ENCODE data around the gene TXK.

TXK gene

GRCh38 chr4:48127231-48127630 is 6.8 kb downstream of the TXK start:
- H3K4me3 ChIP-seq (ENCODE audit: low read length): no peak overlapping the region
- no peak for TF ChIP-seq CTCF (conservative IDR thresholded peaks at IDR 0.05; ENCODE audit: low read depth, low read length)
- no peak for DNase-seq (ENCODE audit: low read depth)

GRCh38 chr4:48126621-48127020 is 7.4 kb downstream of the TXK start:
- DNase-seq (ENCODE audit: low read depth): no peak
- TF ChIP-seq CTCF (conservative IDR thresholded peaks at IDR 0.05; ENCODE audit: low read depth, low read length): no peak
- no peak overlapping the region for H3K4me3 ChIP-seq (ENCODE audit: low read length)

GRCh38 chr4:48124870-48125269 is 9.2 kb downstream of the TXK start:
- no peak for TF ChIP-seq CTCF (conservative IDR thresholded peaks at IDR 0.05; ENCODE audit: low read depth, low read length)
- DNase-seq (ENCODE audit: low read depth): no peak
- no peak overlapping the region for H3K4me3 ChIP-seq (ENCODE audit: low read length)

- TF ChIP-seq CTCF (conservative IDR thresholded peaks at IDR 0.05; ENCODE audit: low read depth, low read length): no peak
- DNase-seq (ENCODE audit: low read depth): no peak
- H3K4me3 ChIP-seq (ENCODE audit: low read length): no peak overlapping the region
Observed at GRCh38 chr4:48122756-48123155, 11.3 kb downstream of the TXK start.

- DNase-seq (ENCODE audit: low read depth): no peak
- H3K4me3 ChIP-seq (ENCODE audit: low read length): no peak overlapping the region
- no peak for TF ChIP-seq CTCF (conservative IDR thresholded peaks at IDR 0.05; ENCODE audit: low read depth, low read length)
Observed at GRCh38 chr4:48121180-48121579, 12.9 kb downstream of the TXK start.

GRCh38 chr4:48120132-48120531 is 13.9 kb downstream of the TXK start:
- H3K4me3 ChIP-seq (ENCODE audit: low read length): no peak overlapping the region
- TF ChIP-seq CTCF (conservative IDR thresholded peaks at IDR 0.05; ENCODE audit: low read depth, low read length): no peak
- no peak for DNase-seq (ENCODE audit: low read depth)

GRCh38 chr4:48119646-48120045 is 14.4 kb downstream of the TXK start:
- no peak for TF ChIP-seq CTCF (conservative IDR thresholded peaks at IDR 0.05; ENCODE audit: low read depth, low read length)
- H3K4me3 ChIP-seq (ENCODE audit: low read length): no peak overlapping the region
- DNase-seq (ENCODE audit: low read depth): no peak
